T-helper 1 cell treated with Interleukin-12 subunit alpha and Interleukin-12 subunit beta and Interleukin-4 antibody, amounts not matched to agents 30 ng/mL and 1 ng/mL, for 36 hours (primary cell): ENCODE data around the gene NFE2L2. TPM values are rescaled to one million over a fixed set of nuclear protein-coding genes. Genes with fewer than 3 reads are reported as not detected.
"Not testable (repeated sequence)": the region's sequence is repeated elsewhere in the genome, so short reads cannot be mapped to it uniquely, and the experiment has no call there.

Experiments
- intact Hi-C: fragments of 100-400 bp; cut with micrococcal nuclease; formaldehyde crosslinking; loops from one replicate; pipeline ENCODE4 v1.15.1; 2024
- total RNA-seq: library from RNA; stranded (reverse); gene quantifications from 2 replicates; pipeline ENCODE4 v1.2.3, GENCODE V29; 2022

The NFE2L2 gene
- total RNA-seq, 1 donor from 2014 or later = 76.2 TPM

DNA sequence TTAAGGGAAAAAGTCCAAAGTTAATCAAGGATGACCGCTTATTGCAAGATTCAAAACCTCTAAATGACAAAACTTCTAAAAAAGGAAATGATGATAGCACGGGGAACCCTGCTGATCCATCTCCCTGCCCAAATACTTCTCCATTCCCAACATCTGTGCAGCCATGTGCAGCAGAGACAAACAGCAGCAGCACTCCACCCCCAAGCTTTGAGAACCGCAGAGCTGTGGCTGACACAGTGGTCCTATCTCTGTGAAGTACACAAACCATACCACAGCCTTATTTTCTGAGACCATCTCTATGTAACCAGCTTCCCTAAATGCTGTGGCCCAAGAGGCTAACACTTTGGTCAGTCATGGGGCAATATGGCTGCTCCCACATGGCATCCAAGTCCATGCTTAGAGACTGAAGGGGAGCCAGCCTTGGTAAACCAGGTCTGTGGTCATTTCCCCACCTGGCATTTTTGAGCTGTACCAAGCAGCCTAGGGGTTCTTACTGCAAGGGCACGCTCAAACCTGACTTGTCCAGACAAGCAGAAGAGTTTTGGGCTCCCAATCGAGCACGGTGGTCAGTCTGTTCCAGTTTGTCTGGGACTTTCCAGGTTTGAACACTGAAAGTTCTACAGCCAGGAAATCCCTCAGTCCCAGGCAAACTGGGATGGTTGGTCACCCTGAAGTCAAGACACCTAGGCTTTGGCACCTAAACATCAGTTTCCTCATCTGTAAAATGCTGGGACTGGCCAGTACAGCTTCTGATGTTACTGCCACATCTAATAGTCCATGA is 17.1 kb upstream of the NFE2L2 start:
- intact Hi-C loops = no loop called here

DNA sequence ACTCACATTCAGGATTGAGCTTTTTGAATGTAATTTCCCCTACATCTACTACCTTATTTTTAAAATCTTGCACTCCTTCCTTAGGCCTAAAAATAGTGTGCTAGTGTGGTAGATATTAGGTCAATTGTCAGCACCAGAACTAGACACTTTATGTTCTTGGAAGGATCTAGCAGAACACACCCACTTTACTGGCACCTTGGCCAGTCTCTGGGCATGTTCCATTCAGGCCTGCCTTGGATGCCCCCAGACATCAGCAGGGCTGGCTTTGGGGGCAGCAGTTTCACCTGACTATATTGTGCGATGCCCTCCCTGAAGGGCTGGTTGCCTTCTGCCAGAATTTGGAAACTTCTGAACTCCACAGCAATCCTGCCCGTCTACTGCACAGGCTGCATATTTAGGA is 15.3 kb upstream of the NFE2L2 start:
- intact Hi-C loops = no loop called here

GRCh38 chr2:177275743-177276055 is 11.2 kb upstream of the NFE2L2 start:
- intact Hi-C loops = no loop called here

DNA sequence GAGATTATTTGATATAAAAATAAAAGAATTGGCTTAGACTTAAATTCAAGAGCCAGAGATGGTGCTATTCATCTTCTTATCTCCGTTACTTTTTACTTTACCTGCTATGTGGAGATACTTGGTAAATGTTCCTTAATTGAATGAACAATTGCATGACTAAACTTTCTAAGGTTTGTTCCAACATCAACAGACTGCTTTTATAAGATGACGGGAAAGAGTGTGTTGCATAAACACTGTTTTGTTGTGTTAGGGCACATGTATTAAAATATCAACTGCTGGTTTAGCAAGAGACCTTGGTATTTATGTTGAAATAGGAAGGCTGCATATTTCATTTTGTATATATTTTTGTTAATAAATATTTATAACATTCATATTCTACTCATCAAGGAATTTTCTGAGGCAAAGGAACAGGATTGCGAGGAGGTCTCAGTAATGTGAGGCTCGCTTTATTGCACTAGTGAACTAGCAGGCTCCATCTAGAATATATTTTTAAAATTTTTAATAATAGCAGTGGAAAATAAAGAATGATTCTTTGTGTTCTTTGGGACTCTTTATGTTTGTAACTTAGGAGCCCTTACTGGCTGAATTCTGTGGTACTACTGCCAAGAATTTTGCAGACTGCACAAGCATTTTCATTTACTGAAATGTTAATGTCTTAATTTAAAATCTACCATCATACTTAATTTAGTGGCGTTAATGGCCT is 10.7 kb upstream of the NFE2L2 start:
- intact Hi-C loops = no loop called here

DNA sequence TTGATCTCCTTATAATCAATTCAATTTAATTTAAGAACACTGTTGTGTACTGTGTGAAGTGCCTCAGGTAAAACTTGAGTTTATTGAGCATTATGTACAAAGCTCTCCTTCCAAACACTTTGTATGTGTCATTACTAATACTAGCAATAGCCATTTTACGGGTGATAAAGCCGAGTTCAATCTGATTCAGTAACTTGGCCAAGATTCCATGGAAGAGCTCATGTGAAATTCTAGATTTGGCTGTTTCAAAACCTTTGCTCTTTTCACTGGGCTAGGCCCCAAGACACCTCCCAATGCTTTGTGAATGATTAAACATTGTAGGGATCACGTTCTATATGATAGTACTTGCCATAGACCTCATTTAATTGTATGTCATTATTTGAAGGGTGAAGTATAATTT is 8.9 kb upstream of the NFE2L2 start:
- intact Hi-C loops = loop anchor here (1.0 kb wide), 1 partner anchor 8 kb away; no protein-coding TSS in a partner anchor

DNA sequence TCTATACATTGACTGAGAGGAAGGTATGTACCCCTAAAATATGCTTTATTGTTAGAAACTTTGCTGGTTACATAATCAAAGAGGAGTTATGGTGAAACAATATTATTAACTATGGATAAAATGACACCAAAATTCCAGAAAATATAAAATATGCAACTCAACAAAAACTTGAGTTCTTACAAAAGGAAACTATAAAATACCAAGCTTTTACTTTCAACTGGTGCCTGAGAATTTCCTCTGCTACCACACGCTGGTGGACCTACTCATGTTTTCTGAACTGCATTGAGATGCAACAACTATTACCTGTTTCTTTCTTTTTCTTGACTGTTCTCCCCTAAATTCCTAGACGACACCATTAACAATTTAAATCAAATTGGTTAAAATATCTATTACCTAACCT is 8.2 kb upstream of the NFE2L2 start:
- intact Hi-C loops = loop anchor here (1.0 kb wide), 1 partner anchor 7 kb away; no protein-coding TSS in a partner anchor

DNA sequence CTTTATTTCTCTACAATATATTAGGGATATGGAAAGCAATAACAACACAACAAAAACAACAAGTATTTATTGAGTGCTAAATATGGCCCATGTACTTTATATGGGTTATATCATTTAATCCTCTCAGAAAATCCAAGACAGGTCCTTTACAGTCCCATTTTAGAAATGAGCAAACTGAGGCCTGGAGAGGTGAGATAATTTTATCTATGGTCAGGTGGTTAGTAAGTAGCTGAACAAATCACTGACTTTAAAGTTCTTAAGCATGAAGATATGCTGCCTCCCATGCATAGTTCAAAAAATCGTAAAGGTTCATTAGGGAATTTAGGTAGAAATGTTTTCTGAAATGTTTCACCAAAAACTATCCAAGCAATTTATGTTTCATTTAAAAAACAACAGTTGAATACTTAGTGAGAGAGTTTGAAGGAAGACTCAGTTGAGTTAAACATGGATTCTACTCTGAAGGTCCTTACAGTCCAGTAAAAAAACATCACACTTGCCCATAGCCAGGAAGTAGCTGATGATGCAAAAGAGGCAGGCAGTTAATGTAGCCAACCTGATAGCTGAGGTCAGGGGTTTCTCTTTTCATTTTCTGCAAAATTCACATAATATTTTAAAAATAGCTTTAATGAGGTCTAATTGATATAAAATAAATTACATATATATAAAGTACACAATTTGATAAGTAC is 7.6 kb upstream of the NFE2L2 start:
- intact Hi-C loops = no loop called here

GRCh38 chr2:177270531-177270930 is 6.0 kb upstream of the NFE2L2 start:
- intact Hi-C loops = no loop called here

DNA sequence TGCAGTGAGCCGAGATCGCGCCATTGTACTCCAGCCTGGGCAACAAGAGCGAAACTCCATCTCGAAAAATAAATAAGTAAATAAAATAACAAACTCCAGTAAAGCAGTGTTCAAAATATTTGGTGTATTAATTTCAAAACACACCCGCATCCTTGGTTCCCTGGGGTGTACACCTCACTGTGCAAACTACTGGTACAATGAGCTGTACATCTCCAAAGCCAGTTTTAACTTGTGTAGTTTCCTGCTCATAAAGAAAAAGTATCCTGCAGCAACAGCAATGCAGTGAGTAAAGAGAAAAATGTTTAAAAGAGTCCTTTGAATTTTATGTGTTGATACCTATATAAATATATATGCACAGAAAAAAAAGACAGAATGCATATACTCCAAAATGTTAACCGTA is 4.4 kb upstream of the NFE2L2 start:
- intact Hi-C loops = no loop called here

DNA sequence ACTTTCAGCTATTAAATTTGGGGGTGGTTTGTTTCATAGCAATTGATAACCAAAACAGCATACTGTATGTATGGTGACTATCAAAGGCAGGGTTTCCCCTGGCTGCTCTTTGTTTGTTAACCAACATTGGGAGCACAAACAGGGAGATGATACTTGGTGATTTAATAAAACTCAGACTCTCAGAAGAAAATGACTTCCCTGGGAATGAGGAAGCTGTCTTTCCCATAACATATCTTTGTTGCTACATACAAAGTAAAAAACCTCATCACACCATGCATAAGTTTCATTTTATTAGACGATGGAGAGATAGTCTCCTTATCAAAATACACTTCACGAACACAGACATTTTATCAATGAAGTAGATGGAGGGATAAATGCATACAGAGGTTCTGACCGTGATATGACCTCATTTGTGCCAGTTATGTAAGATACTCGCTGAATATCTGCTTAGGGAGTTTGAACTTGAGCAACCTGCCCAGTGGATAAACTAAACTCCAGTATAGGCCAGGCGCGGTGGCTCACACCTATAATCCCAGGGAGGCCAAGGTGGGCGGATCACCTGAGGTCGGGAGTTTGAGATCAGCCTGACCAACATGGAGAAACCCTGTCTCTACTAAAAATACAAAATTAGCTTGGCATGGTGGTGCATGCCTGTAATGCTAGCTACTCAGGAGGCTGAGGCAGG is 3.8 kb upstream of the NFE2L2 start:
- intact Hi-C loops = no loop called here

DNA sequence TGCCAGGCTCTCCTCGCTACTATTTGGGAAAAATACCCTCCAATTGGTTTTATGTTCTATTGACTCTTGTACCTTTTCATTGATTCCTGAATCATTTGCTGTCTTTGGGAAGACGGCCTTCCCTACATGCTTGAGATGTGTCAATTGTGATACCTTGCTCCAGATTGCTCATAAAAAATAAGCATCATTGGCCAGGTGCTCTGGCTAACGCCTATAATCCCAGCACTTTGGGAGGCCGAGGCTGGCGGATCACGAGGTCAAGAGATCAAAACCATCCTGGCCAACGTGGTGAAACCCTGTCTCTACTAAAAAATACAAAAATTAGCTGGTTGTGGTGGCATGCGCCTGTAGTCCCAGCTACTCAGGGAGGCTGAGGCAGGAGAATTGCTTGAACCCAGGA is 2.4 kb upstream of the NFE2L2 start:
- intact Hi-C loops = not testable (repeated sequence)

DNA sequence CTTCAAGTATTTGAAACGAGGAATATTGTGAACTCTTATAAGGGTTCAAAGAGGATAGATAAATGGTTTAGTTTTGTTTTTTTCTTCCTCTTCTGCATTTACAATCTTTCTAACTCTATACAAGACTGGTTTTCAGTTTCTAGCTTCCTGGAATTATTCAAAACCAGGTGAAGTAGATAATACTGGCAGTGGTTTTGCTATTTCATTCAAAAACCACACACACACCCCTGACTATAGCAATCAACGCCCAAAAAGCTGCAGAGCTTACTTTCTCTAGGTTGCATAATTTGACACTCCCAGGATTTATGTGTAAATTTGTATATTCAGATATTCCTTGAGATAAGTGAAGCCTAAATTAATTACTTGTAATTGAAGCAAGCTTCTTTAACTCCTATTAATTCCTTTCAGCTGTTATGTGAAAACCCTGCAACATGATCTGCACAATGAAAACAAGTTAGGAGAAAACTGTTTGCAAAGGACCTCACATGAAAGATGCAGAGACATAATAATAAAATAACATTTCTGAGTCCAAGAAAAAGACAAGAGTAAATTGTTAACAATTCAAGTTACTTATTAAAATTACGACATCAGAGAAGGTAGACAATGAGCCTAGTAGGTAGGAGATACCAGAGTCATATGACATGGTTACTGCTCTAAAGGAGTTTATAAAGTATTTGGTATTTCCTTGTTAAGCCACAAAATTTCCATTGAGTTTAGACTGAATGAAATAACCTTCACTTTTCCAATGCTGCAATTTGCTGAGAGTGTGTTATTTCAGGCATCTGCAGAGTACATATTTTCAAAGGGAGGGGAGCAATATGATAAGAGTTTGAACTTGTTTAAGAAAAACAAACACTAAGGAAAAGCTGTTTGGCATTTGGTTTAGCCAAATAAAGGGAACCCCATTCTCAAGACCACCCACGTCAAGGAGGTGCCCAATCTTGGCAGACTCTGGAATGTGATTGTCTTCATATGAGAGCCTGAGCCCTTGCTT is 1.6 kb upstream of the NFE2L2 start:
- intact Hi-C loops = loop anchor here (1.0 kb wide), 4 partner anchors 7 to 458 kb away; partner anchors contain the start of gene AGPS

GRCh38 chr2:177264209-177264692 is 276 bp downstream of the NFE2L2 start:
- intact Hi-C loops = no loop called here

DNA sequence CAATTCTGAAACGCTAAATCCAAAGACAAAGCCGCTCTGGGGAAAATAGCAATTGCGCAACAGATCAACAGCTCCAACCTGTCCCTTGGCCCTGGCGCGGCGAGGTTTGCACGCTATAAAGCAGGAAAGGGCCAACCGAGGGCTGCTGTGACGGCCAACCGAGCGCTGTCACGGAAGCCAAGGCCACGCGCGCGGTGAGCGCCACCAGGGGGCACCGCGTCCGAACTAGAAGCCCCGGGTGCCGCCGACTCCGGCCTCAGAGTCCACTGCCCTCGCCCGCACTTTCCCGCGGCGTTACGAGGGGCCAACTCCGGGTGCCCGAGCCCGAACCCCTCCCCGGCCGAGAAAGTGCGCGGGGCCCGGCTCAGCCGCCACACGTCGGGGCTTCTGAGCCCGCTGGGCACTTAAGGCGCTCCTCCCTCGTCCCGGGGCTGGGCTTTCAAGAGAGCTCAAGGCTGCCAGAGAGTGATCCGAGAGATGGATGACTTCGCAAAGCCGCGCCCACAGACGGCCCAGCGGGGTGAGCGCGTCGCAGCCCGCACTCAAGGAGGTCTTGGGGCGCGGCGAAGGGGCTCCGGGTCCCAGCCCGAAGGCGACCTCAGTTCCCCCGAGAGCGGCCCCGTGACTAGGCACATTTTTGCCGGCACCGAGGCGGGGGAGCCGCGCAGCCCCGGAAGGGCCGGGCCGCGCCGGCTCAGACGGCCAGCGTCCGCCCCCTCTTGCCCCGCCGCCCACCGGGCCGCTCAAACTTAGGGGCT is 897 bp downstream of the NFE2L2 start:
- intact Hi-C loops = loop anchor here (1.0 to 2.0 kb wide), 12 partner anchors 11 to 1215 kb away; partner anchors contain the start of genes FKBP7 and HNRNPA3

DNA sequence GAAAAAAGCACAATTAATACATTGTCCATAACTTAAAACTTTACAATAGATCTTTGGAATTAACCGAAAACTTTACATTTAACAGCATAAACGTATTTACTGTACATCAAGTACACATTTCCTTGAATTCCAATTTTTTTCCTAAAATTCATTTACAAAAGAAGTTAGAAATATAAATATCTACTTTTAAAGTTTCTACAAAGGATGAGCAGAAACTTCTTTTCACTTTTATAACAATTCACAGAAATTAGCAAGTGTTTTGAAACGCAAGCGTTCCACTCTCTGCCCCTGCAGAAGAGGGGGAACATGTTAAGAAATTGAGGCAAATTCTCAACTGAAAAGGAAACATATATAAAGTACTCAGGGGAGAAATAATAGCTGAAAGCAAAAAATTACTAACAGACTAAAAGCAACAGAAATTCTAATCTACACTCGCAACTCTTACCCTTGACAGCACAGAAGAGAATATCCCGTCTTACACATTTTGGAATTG is 1.5 kb downstream of the NFE2L2 start:
- intact Hi-C loops = loop anchor here (1.0 to 2.0 kb wide), 12 partner anchors 11 to 1216 kb away; partner anchors contain the start of genes FKBP7 and HNRNPA3

- intact Hi-C loops = loop anchor here (2.0 kb wide), 2 partner anchors 329 to 1217 kb away; partner anchors contain the start of gene FKBP7
These were observed 2.4 kb downstream of the NFE2L2 start for GRCh38 chr2:177262092-177262491.

GRCh38 chr2:177261116-177262060 is 3.1 kb downstream of the NFE2L2 start:
- intact Hi-C loops = loop anchor here (2.0 kb wide), 2 partner anchors 329 to 1217 kb away; partner anchors contain the start of gene FKBP7

DNA sequence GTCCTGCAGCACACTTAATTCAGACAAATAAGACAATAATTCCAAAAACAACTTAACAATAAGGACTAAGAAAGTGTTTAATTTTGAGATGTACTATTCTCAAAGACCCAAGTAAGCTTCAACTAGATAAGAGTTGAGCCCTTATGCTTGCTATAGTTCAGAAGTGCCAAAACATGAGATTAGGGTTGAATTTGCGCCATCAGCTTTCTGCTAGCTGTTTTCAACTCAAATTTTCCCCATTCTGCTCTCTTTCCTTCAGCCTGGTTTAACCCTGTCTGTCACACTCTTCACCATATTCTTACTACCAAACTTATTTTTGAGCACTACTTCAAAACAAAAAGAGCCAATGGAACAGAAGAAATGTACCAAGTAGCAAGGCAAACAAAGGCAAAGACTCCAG is 4.1 kb downstream of the NFE2L2 start:
- intact Hi-C loops = no loop called here
